ENCODE measurements around the gene DMRT1.
A peak's percentile ranks its signal among the peaks of the same experiment; 100 is the strongest.

DMRT1 gene

GRCh38 chr9:1009101-1009707 is 167.7 kb downstream of the DMRT1 start:
- Histone ChIP-seq H3K4me2 (ENCODE audit: low read depth, low read length) (peak overlapping the region; percentile 2; the same call in 1 of the 2 replicates), H3K4me3 (ENCODE audit: low read length) (no peak overlapping the region), H3K9ac (ENCODE audit: low read length) (no peak overlapping the region), H3K9me2 (replicated peaks; ENCODE audit: insufficient read depth, low read length) (no peaks in the 10 kb centered on the region), H3F3A (ENCODE audit: insufficient read depth, low read length) (0 out of 2 replicates have a peak, but pooled peaks cover 3% of the 10 kb centered on the region), H3K27ac (ENCODE audit: low read length) (no peak overlapping the region), H3K27me3 (replicated peaks; ENCODE audit: insufficient read depth, low read length) (no peaks in the 10 kb centered on the region), H3K9me3 (replicated peaks; ENCODE audit: insufficient read depth, low read length) (no peaks in the 10 kb centered on the region), H3K4me1 (ENCODE audit: low read length) (peaks cover 16% of the 10 kb centered on the region), H4K20me1 (ENCODE audit: insufficient read depth, low read length) (no peaks in the 10 kb centered on the region), H2AFZ (ENCODE audit: low read length) (peak overlapping the region; percentile 54; the same call in 1 of the 2 replicates), H3K36me3 (replicated peaks; ENCODE audit: insufficient read depth, low read length) (no peaks in the 10 kb centered on the region), H3K79me2 (ENCODE audit: low read length) (no peaks in the 10 kb centered on the region)
- peak; percentile 87 for DNase-seq
- TF ChIP-seq EZH2 (optimal IDR thresholded peaks at IDR 0.05; ENCODE audit: low read depth, low read length) (no peak), CTCF (IDR thresholded peaks at IDR 0.05; ENCODE audit: low read length) (peak; percentile 99)

GRCh38 chr9:1013021-1013420 is 171.5 kb downstream of the DMRT1 start:
- H3K4me1 ChIP-seq (ENCODE audit: low read length): 0 out of 2 replicates have a peak, but pooled peaks cover 3% of the 10 kb centered on the region
- no peaks in the 10 kb centered on the region for H3K9me2 ChIP-seq (replicated peaks; ENCODE audit: insufficient read depth, low read length)
- no peak overlapping the region for H3K4me2 ChIP-seq (ENCODE audit: low read depth, low read length)
- DNase-seq: no peak
- H4K20me1 ChIP-seq (ENCODE audit: insufficient read depth, low read length): no peaks in the 10 kb centered on the region
- no peaks in the 10 kb centered on the region for H3F3A ChIP-seq (ENCODE audit: insufficient read depth, low read length)
- no peaks in the 10 kb centered on the region for H3K36me3 ChIP-seq (replicated peaks; ENCODE audit: insufficient read depth, low read length)
- no peaks in the 10 kb centered on the region for H3K79me2 ChIP-seq (ENCODE audit: low read length)
- H3K27ac ChIP-seq (ENCODE audit: low read length): no peak overlapping the region
- no peaks in the 10 kb centered on the region for H3K9me3 ChIP-seq (replicated peaks; ENCODE audit: insufficient read depth, low read length)
- no peak overlapping the region for H3K9ac ChIP-seq (ENCODE audit: low read length)
- no peak overlapping the region for H3K4me3 ChIP-seq (ENCODE audit: low read length)
- TF ChIP-seq EZH2phosphoT487 (IDR thresholded peaks at IDR 0.05; ENCODE audit: low read length) (no peak), CTCF (IDR thresholded peaks at IDR 0.05; ENCODE audit: low read length) (no peak), EZH2 (optimal IDR thresholded peaks at IDR 0.05; ENCODE audit: low read depth, low read length) (no peak)
- no peak overlapping the region for H2AFZ ChIP-seq (ENCODE audit: low read length)
- H3K27me3 ChIP-seq (replicated peaks; ENCODE audit: insufficient read depth, low read length): no peaks in the 10 kb centered on the region

GRCh38 chr9:1014225-1014624 is 172.7 kb downstream of the DMRT1 start:
- Histone ChIP-seq H3K79me2 (ENCODE audit: low read length) (no peaks in the 10 kb centered on the region), H3K4me1 (ENCODE audit: low read length) (0 out of 2 replicates have a peak, but pooled peaks cover 2% of the 10 kb centered on the region), H3F3A (ENCODE audit: insufficient read depth, low read length) (no peaks in the 10 kb centered on the region), H3K27me3 (replicated peaks; ENCODE audit: insufficient read depth, low read length) (no peaks in the 10 kb centered on the region), H3K9me2 (replicated peaks; ENCODE audit: insufficient read depth, low read length) (no peaks in the 10 kb centered on the region), H3K36me3 (replicated peaks; ENCODE audit: insufficient read depth, low read length) (no peaks in the 10 kb centered on the region), H4K20me1 (ENCODE audit: insufficient read depth, low read length) (no peaks in the 10 kb centered on the region), H2AFZ (ENCODE audit: low read length) (no peak overlapping the region), H3K9ac (ENCODE audit: low read length) (no peak overlapping the region), H3K27ac (ENCODE audit: low read length) (no peak overlapping the region), H3K4me3 (ENCODE audit: low read length) (no peak overlapping the region), H3K4me2 (ENCODE audit: low read depth, low read length) (no peak overlapping the region), H3K9me3 (replicated peaks; ENCODE audit: insufficient read depth, low read length) (no peaks in the 10 kb centered on the region)
- DNase-seq: no peak
- TF ChIP-seq CTCF (IDR thresholded peaks at IDR 0.05; ENCODE audit: low read length): no peak
- TF ChIP-seq EZH2phosphoT487 (IDR thresholded peaks at IDR 0.05; ENCODE audit: low read length): no peak

Measured in MM.1S (cell line).